HS-5 (cell line): Measurements from ENCODE around the gene FANCC.

Experiments used
- DNase-seq: peaks from one replicate; pipeline ENCODE4 v3.0.0-alpha.2; 2012; ENCODE audit warnings: low read depth

FANCC gene

GRCh38 chr9:95190413-95190812 lies 127.1 kb downstream of the FANCC start:
- DNase-seq: no peak

GRCh38 chr9:95189251-95190098 lies 128.0 kb downstream of the FANCC start:
- no peak for DNase-seq

GRCh38 chr9:95188459-95188858 lies 129.1 kb downstream of the FANCC start:
- no peak for DNase-seq

GRCh38 chr9:95185956-95186355 lies 131.6 kb downstream of the FANCC start:
- DNase-seq: no peak

GRCh38 chr9:95182854-95183563 lies 134.5 kb downstream of the FANCC start:
- DNase-seq: no peak

GRCh38 chr9:95181835-95182234 lies 135.7 kb downstream of the FANCC start:
- no peak for DNase-seq

GRCh38 chr9:95181226-95181818 lies 136.2 kb downstream of the FANCC start:
- no peak for DNase-seq

DNA sequence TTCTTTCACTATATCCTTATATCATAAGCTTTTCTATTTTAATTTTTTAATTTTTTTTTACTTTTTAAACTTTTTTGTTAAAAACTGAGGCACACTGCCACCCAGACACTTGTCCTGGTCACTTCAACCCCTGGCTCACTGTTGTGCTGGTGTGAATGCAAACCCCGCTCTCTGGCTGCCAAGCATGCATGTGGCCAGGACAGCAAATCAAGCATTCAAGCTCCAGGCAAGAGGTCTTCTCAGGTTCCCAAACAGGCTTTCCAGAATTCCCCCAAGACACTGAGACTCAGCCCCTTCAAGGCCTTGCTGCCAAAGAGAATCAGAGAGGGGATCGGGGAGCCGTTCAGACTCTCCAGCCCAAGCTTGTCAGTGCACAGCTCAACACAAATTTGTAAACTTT lies 139.9 kb downstream of the FANCC start:
- DNase-seq: no peak

DNA sequence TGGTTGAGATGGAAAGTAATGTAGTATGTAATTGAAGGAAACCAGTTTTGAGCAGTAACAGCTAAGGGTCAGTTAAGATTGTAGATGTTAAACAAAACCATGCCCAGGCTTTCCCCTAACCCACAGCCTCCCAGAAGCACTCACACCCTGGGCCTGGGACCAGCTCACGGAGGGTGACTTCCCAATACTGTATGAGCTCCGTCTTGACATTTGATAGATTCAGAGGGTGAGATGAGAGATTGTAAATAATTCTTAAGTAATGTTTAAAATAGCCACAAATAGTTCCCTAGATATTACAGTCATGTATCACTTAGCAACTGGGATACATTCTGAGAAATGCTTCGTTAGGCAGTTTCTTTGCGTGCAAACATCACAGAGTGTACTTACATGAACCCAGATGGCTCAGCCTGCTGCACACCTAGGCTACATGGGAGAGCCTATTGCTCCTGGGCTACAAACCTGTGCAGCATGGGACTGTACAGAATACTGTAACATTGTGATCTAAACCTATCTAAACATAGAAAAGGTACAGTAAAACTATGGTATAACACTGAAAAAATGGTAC lies 140.7 kb downstream of the FANCC start:
- no peak for DNase-seq

GRCh38 chr9:95175523-95175922 lies 142.0 kb downstream of the FANCC start:
- no peak for DNase-seq

GRCh38 chr9:95174038-95174437 lies 143.5 kb downstream of the FANCC start:
- DNase-seq: no peak

GRCh38 chr9:95171596-95171995 lies 145.9 kb downstream of the FANCC start:
- DNase-seq: no peak

GRCh38 chr9:95171001-95171400 lies 146.5 kb downstream of the FANCC start:
- DNase-seq: no peak

DNA sequence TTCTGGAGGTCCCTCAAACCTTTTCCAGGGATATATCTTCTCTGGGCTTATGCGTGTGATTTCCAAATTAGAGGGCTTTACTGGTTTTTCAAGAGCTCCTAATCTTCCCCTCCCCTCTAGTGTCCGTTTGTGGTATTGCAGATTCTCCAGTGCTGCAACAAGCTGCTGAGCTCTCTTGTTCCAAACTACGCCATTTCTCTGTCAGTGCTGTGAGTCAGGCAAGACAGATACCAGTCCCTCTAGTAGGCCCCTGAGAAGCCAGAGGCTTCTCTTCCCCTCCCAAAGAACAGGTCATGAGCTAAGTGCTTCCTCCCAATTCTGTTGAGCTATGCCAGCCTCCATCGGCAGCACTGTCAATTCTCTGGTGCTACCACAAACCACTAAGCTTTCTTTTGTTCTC lies 149.5 kb downstream of the FANCC start:
- peak; percentile 63 for DNase-seq

DNA sequence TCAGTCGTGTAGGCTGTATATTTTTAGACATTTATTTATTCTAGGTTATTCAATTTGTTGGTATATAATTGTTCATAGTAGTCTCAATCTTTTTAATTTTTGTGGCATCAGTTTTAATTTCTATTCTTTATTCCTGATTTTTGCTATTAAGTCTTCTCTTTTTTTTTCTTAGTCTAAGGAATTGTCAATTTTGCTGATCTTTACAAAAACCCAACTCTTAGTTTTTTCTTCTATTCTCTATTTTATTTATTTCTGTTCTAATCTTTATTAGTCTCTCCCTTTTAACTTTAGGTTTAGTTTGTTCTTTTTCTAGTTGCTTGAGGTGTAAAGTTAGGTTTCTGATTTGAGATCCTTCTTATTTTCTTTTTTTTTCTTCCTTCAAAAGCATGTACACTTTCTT lies 152.5 kb downstream of the FANCC start:
- no peak for DNase-seq

GRCh38 chr9:95157481-95158151 lies 159.9 kb downstream of the FANCC start:
- no peak for DNase-seq

DNA sequence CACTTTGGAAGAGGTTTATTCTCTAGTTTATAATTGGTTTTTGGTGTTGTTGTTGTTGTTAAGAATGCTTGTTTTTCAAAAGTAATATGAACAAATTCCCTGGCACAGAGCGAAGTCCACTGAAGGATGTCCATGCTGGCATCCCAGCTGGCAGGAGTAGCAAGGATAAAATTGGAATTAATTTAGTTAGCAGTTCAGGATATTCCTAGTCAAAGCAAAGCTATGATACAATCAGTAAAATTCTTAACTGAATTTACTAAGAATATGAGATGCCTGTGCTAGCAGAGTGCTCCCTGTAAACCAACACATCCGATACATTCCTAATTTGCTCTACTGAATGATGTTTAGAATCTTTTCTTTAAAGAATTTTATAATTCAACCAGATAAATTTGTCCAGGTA lies 161.4 kb downstream of the FANCC start:
- DNase-seq: no peak

- no peak for DNase-seq
Measured at GRCh38 chr9:95155220-95155619, 162.3 kb downstream of the FANCC start.

GRCh38 chr9:95150903-95151302 lies 166.6 kb downstream of the FANCC start:
- DNase-seq: no peak

DNA sequence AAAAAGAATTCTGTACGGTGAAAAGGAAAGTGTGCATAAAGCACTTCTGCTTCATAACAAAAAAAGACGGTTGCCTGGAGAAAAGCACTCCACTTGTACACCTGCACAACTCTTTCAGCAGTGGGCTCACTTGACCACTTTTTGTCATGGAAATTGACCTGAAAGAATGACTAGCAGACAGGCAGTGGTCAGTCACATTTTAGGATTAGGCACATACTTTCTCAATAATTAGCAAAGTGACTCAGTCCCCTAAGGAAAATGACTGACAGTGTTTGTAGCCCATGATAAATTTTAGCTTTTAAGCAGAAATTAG lies 169.3 kb downstream of the FANCC start:
- no peak for DNase-seq

DNA sequence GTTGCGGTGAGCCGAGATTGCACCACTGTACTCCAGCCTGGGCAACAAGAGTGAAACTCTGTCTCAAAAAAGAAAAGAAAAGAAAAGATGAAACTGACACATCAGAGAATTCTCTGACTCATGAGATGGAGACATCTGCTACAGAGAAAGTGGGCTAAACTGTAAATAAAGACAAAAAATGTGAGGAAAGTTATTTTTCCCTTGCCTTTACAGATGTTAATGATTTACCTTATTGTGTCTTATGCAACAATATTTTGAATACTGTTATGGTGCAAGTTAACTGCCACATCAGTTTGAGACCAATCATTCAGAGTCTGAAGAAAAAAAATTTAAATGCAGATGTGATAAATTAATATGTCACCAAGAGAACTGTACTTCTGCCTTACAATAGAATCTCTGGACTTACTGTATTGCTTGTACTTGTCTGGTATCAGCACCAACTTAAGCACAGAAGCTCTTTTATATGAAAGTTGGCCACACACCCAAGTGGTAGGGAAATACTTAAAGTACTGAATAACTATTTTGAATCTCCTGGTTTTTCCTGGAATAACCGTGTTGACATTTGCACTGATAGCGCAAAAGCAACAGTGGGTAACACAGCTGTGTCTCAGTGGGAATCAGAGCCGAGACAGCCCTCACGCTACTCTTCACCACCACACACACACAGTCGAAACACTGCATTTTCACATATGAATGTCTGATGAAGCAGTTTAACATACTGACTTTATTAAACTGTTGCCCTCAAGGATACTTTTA lies 169.9 kb downstream of the FANCC start:
- DNase-seq: no peak
